ENCODE measurements around the gene MTX1. TPM values are rescaled to one million over a fixed set of nuclear protein-coding genes. Genes with fewer than 3 reads are reported as not detected.

Gene MTX1
- total and polyA plus RNA-seq, 9 of the 15 experiments (the other 6 are each of a cell fraction or from before 2014, with no cell fraction given) = 29.1 to 98.4 (median 66.9) TPM

DNA sequence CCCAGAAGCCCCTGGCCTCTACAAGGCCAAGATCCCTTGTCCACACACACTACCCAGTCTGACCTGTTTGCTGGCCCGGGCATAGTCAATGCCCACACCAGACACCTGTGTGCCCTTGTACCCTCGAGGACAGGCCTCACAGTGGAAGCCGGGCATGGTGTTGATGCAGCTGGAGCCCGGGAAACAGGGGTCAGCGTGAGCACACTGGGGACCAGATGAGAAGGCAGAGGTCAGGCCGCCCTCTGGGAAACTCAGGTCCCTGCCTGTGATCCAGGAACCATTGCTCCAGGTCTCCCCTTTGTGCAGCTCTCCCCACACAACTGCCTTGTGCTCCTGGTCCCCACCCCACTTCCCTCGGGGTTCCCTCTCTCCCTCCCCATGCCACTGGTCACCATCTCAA lies 6.3 kb upstream of the MTX1 start:
- Histone ChIP-seq H3K9me1 (ENCODE audit: control insufficient read depth, insufficient read depth, low read length) (no peaks in the 10 kb centered on the region), H3K4me3 (no peak overlapping the region), H2AFZ (ENCODE audit: low read depth, low read length) (no peak overlapping the region), H4K20me1 (replicated peaks; ENCODE audit: control insufficient read depth, insufficient read depth, low read length) (no peaks in the 10 kb centered on the region), H3K27ac (ENCODE audit: extremely low read depth, low read depth, low read length) (no peak overlapping the region), H3K27me3 (ENCODE audit: control insufficient read depth in 2 of 2, insufficient read depth in 2 of 2, low read length in 2 of 2) (no peaks in the 10 kb centered on the region), H3K9me3 (replicated peaks; ENCODE audit: control insufficient read depth, insufficient read depth, low read depth, low read length) (no peaks in the 10 kb centered on the region), H3K36me3 (ENCODE audit: control insufficient read depth, insufficient read depth, low read length) (peaks cover 21% of the 10 kb centered on the region; the same call in 2 of the 3 replicates), H3K79me2 (ENCODE audit: control insufficient read depth, insufficient read depth, low read length) (no peaks in the 10 kb centered on the region), H3K4me1 (replicated peaks in 1 of 2; ENCODE audit: control insufficient read depth in 2 of 2, insufficient read depth in 2 of 2, low read length in 2 of 2) (peaks cover 5 to 17% of the 10 kb centered on the region in 2 experiments; a peak in 4 of 5 replicates), H3K4me2 (ENCODE audit: insufficient read depth, low read length) (no peak overlapping the region), H3K9ac (ENCODE audit: insufficient read depth in 1 of 2, low read depth in 2 of 2, low read length in 2 of 2) (peak overlapping the region in 1 of 2 experiments; percentile 82; a peak in 2 of 4 replicates)
- DNase-seq (ENCODE audit: extremely low read depth in 1 of 4, low spot score in 3 of 4) (no peak), ATAC-seq (no peak), FAIRE-seq (no peak)
- in situ Hi-C loops (cut with MboI) = no loop called here
- TF ChIP-seq CCAR2 (IDR thresholded peaks at IDR 0.05; ENCODE audit: low read depth, low read length) = no peak
- TF ChIP-seq SRSF3 (IDR thresholded peaks at IDR 0.05; ENCODE audit: insufficient read depth, low read length) = no peak
- TF ChIP-seq, protein P1, sequence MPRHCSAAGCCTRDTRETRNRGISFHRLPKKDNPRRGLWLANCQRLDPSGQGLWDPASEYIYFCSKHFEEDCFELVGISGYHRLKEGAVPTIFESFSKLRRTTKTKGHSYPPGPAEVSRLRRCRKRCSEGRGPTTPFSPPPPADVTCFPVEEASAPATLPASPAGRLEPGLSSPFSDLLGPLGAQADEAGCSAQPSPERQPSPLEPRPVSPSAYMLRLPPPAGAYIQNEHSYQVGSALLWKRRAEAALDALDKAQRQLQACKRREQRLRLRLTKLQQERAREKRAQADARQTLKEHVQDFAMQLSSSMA (CRISPR knock-in tag; IDR thresholded peaks at IDR 0.05) = no peak
- TF ChIP-seq YY1 (IDR thresholded peaks at IDR 0.05; ENCODE audit: borderline replicate concordance in 1 of 3, control insufficient read depth in 1 of 3, extremely low read depth in 1 of 3, insufficient read depth in 3 of 3, insufficient read length in 1 of 3, insufficient replicate concordance in 2 of 3, low read depth in 1 of 3, low read length in 2 of 3) = no peak
- TF ChIP-seq ZNF589 (CRISPR knock-in tag; IDR thresholded peaks at IDR 0.05; ENCODE audit: low read depth) = no peak
- 0 out of 2 replicates have a peak, but pooled peaks have one; percentile 28 for TF ChIP-seq POLR2G (IDR thresholded peaks at IDR 0.05; ENCODE audit: low read depth, low read length)
- no TSS peak for BruUV-seq (replicated peaks)
- intact Hi-C loops (cut with micrococcal nuclease) = no loop called here
- 50% methylated on average over 7 of the region's 7 CpGs for WGBS (ENCODE audit: insufficient coverage, low coverage, missing lambda C conversion rate)
- ChIA-PET POLR2A (interaction anchor here (0.6 to 0.7 kb wide), 2 partner anchors 42 to 435 kb away, joined by 3 read pairs; no protein-coding TSS in a partner anchor), CTCF (ENCODE audit: low intra/inter-chr PET ratio) (no interaction called here)

Measured in K562 (cell line).